Loucy (cell line): ENCODE measurements around the gene UBE3C.

Experiments used
- CTCF ChIP-seq: fragments of 200-600 bp; sonication (generic); conservative IDR thresholded peaks from 2 replicates; pipeline ENCODE4 v1.5.1; 2014; ENCODE audit warnings: mild to moderate bottlenecking, antibody characterized with exemption, low read length
- EZH2phosphoT487 ChIP-seq: fragments of 200-600 bp; IDR thresholded peaks from 2 replicates; pipeline ENCODE4 v1.6.1; 2018; ENCODE audit warnings: antibody characterized with exemption, mild to moderate bottlenecking, moderate library complexity, borderline replicate concordance

DNA sequence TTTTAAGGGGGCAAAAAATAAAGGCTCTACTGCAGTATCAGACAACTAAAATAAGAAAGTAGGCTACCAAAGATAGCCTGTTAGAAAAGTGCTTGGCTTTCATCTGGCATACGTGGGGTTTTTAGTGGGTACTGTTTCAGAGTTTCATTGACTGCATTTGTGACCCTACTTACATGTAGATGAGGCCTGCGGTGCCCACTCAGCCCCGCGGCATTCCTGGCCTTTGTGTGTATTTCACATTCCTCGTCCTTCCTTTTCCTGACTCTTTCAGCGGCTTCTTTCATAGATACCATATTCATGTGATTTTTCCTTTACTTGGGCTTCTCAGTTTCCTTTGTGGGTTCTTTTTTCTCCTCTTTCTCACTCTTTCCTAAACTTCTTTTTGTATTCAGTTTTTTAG lies 50.7 kb downstream of the UBE3C start:
- TF ChIP-seq CTCF = no peak
- no peak for TF ChIP-seq EZH2phosphoT487
